GM12878 (cell line): Measurements from ENCODE around the gene WDFY1. TPM values are rescaled to one million over a fixed set of nuclear protein-coding genes. Genes with fewer than 3 reads are reported as not detected.

ENCODE experiments used
- ATAC-seq: fragments of 200-7000 bp; cut with Tn5 transposase; 3 replicates; pipeline ENCODE4 v1.9.1; 2020; ENCODE audit warnings: mild to moderate bottlenecking, moderate library complexity
- BruUV-seq: library from RNA; stranded (reverse); fragments of 400-500 nt; replicated peaks from 2 replicates; lab custom pipeline; 2021; lab: Mats Ljungman, UMichigan
- CTCF ChIA-PET: fragments of 300-600 bp; sonication (Branson Sonifier 250); formaldehyde crosslinking; extraction: SDS; loops from one replicate; lab custom pipeline; 2021; ENCODE audit warnings: inconsistent platforms; lab: Yijun Ruan, JAX
- POLR2A ChIA-PET: fragments of 350-600 bp; formaldehyde crosslinking; extraction: SDS; loops from one replicate; lab custom pipeline; 2021; ENCODE audit warnings: inconsistent platforms; lab: Charles Lee
- RAD21 ChIA-PET: fragments of 300-600 bp; sonication (Branson Sonifier 250); formaldehyde crosslinking; loops from one replicate; lab custom pipeline; 2023; ENCODE audit warnings: antibody characterized with exemption; ENCODE audit not compliant: unreplicated experiment; lab: Charles Lee
- SMC1A ChIA-PET: fragments of 300-600 bp; sonication (Branson Sonifier 250); formaldehyde crosslinking; loops from one replicate; lab custom pipeline; 2023; ENCODE audit not compliant: unreplicated experiment, uncharacterized antibody; lab: Charles Lee
- DNase-seq: peaks from one replicate; pipeline ENCODE4 v3.0.0-alpha.2; 2011; ENCODE audit warnings: low read depth, low spot score
- FAIRE-seq: peaks from 3 replicates; lab custom pipeline; 2011; peaks lifted over from hg19 to GRCh38; lab: Jason Lieb, UNC
- H2AFZ ChIP-seq: 2 replicates; pipeline ENCODE4 v1.6.0; 2011; ENCODE audit warnings: low read depth, low read length, control low read depth; ENCODE audit not compliant: control insufficient read depth
- H3K27ac ChIP-seq: 2 replicates; pipeline ENCODE4 v1.5.1; 2011; ENCODE audit warnings: control low read depth; ENCODE audit not compliant: control insufficient read depth, insufficient read depth
- H3K27me3 ChIP-seq, 2 experiments: replicated peaks in 1 of 2; 2 replicates each; pipeline versions ENCODE4 v1.6.0 to v1.6.1; 2011; ENCODE audit warnings: low read length in 1 of 2; ENCODE audit not compliant: control insufficient read depth in 2 of 2, insufficient read depth in 2 of 2
- H3K36me3 ChIP-seq, 2 experiments: 2 replicates each; pipeline ENCODE4 v1.5.1; 2011; ENCODE audit warnings: low read length in 1 of 2; ENCODE audit not compliant: control insufficient read depth in 2 of 2, insufficient read depth in 2 of 2
- H3K4me1 ChIP-seq: 2 replicates; pipeline ENCODE4 v1.6.1; 2011; ENCODE audit warnings: mild to moderate bottlenecking, low read length, moderate library complexity, mixed read lengths; ENCODE audit not compliant: control insufficient read depth, insufficient read depth
- H3K4me2 ChIP-seq: 2 replicates; pipeline ENCODE4 v1.6.0; 2011; ENCODE audit warnings: control low read depth; ENCODE audit not compliant: control insufficient read depth, insufficient read depth
- H3K4me3 ChIP-seq: fragments of 200-600 bp; sonication (generic); 2 replicates; pipeline ENCODE4 v1.5.1; 2016
- H3K79me2 ChIP-seq: 2 replicates; pipeline ENCODE4 v1.6.0; 2011; ENCODE audit warnings: low read length; ENCODE audit not compliant: control insufficient read depth, insufficient read depth
- H3K9ac ChIP-seq: 2 replicates; pipeline ENCODE4 v1.8.0; 2011; ENCODE audit warnings: low read length, control low read depth, mixed read lengths; ENCODE audit not compliant: control insufficient read depth, insufficient read depth
- H3K9me3 ChIP-seq: replicated peaks from 3 replicates; pipeline ENCODE4 v1.5.1; 2011; ENCODE audit warnings: mild to moderate bottlenecking, low read length; ENCODE audit not compliant: control insufficient read depth, insufficient read depth
- H4K20me1 ChIP-seq: 2 replicates; pipeline ENCODE4 v1.6.0; 2011; ENCODE audit not compliant: control insufficient read depth, insufficient read depth
- BHLHE40 ChIP-seq, 2 experiments: fragments of 450-650 bp in 1 of 2; IDR thresholded peaks; 2 replicates each; pipeline ENCODE4 v1.6.1; 2011 to 2017; ENCODE audit warnings: low read depth in 2 of 2, borderline replicate concordance in 1 of 2, improper control_type of control experiment in 1 of 2, low read length in 1 of 2, mild to moderate bottlenecking in 1 of 2
- FOXK2 ChIP-seq: fragments of 450-650 bp; IDR thresholded peaks from 2 replicates; pipeline ENCODE4 v1.6.1; 2017; ENCODE audit warnings: mild to moderate bottlenecking, moderate library complexity
- IKZF2 ChIP-seq, 2 experiments: fragments of 450-650 bp; IDR thresholded peaks; 2 replicates each; pipeline ENCODE4 v1.6.1; 2017; ENCODE audit warnings: mild to moderate bottlenecking in 2 of 2, moderate library complexity in 2 of 2
- MYB ChIP-seq: fragments of 150-350 bp; IDR thresholded peaks from 2 replicates; pipeline ENCODE4 v1.6.1; 2014; ENCODE audit warnings: mild to moderate bottlenecking, low read depth, low read length, borderline replicate concordance
- NFIC ChIP-seq: IDR thresholded peaks from 2 replicates; pipeline ENCODE4 v1.6.1; 2012; ENCODE audit warnings: low read depth, mild to moderate bottlenecking, inconsistent platforms, low read length, moderate library complexity
- NFYB ChIP-seq: IDR thresholded peaks from 2 replicates; pipeline ENCODE4 v1.6.1; 2011; ENCODE audit warnings: low read depth, mild to moderate bottlenecking, low read length, improper control_type of control experiment, moderate library complexity; ENCODE audit not compliant: insufficient read depth
- SMAD1 ChIP-seq: fragments of 450-650 bp; IDR thresholded peaks from 2 replicates; pipeline ENCODE4 v1.6.1; 2018; ENCODE audit warnings: mild to moderate bottlenecking, low read depth; ENCODE audit not compliant: partially characterized antibody
- SMAD5 ChIP-seq: IDR thresholded peaks from 2 replicates; pipeline ENCODE4 v1.6.1; 2016; ENCODE audit warnings: antibody characterized with exemption, low read depth
- SP1 ChIP-seq: IDR thresholded peaks from one replicate; pipeline ENCODE4 v1.6.1; 2011; ENCODE audit warnings: low read depth, low read length
- ZZZ3 ChIP-seq: IDR thresholded peaks from 2 replicates; pipeline ENCODE4 v1.6.1; 2011; ENCODE audit warnings: low read depth; ENCODE audit not compliant: control insufficient read depth, insufficient read length
- WGBS: methylation state at CpG from one replicate; pipeline ENCODE4 v1.1.6; 2016; ENCODE audit warnings: low lambda C conversion rate; ENCODE audit not compliant: insufficient replicate concordance, insufficient coverage; ENCODE audit errors: missing lambda C conversion rate; 5-methylcytosine and 5-hydroxymethylcytosine counted together
- in situ Hi-C: fragments of 300-500 bp; cut with MboI; formaldehyde crosslinking; loops from 9 replicates; pipeline ENCODE4 v1.14.3; 2018; ENCODE audit warnings: mixed read lengths
- intact Hi-C: fragments of 100-400 bp; cut with micrococcal nuclease; formaldehyde crosslinking; loops from one replicate; pipeline ENCODE4 v1.14.2; 2022; ENCODE audit not compliant: unreplicated experiment
- polyA plus RNA-seq, 11 experiments: library from polyadenylated mRNA; depleted of rRNA in 4 of 11; unstranded in 6 of 11; stranded (reverse) in 5 of 11; fragments of >200 nt; fragmentation: Nextera tagmentation in 4 of 11; fragmentation: Illumina TruSeq in 1 of 11; extraction: Ambion mirVana in 4 of 11; extraction: Trizol in 1 of 11; gene quantifications; 1 replicate in 1 of 11; 2 replicates in 10 of 11; pipeline versions ENCODE4 v1.2.1 to v1.2.3, GENCODE V29; 2011 to 2016; ENCODE audit warnings: inconsistent platforms in 2 of 11, missing spikeins in 2 of 11, low read depth in 1 of 11
- total RNA-seq, 4 experiments: library from RNA; depleted of rRNA in 3 of 4; stranded (reverse); fragments of >200 nt in 3 of 4; fragmentation: Illumina TruSeq in 1 of 4; extraction: Trizol in 1 of 4; gene quantifications; 2 replicates each; pipeline versions ENCODE4 v1.2.1 to v1.2.3, GENCODE V29; 2013 to 2021
- TF ChIP-seq, protein P1 (sequence below): fragments of 450-650 bp; IDR thresholded peaks from 2 replicates; pipeline ENCODE4 v1.6.1; 2018; ENCODE audit warnings: borderline replicate concordance, mild to moderate bottlenecking; ENCODE audit not compliant: partially characterized antibody
- TF ChIP-seq, protein P2 (sequence below): fragments of 450-650 bp; IDR thresholded peaks from 2 replicates; pipeline ENCODE4 v1.6.1; 2017; ENCODE audit warnings: mild to moderate bottlenecking

The WDFY1 gene
- total and polyA plus RNA-seq, 10 of the 15 experiments (the other 5 are each of a cell fraction or from before 2014, with no cell fraction given), result 2.9 to 28.1 (median 13.1) TPM

DNA sequence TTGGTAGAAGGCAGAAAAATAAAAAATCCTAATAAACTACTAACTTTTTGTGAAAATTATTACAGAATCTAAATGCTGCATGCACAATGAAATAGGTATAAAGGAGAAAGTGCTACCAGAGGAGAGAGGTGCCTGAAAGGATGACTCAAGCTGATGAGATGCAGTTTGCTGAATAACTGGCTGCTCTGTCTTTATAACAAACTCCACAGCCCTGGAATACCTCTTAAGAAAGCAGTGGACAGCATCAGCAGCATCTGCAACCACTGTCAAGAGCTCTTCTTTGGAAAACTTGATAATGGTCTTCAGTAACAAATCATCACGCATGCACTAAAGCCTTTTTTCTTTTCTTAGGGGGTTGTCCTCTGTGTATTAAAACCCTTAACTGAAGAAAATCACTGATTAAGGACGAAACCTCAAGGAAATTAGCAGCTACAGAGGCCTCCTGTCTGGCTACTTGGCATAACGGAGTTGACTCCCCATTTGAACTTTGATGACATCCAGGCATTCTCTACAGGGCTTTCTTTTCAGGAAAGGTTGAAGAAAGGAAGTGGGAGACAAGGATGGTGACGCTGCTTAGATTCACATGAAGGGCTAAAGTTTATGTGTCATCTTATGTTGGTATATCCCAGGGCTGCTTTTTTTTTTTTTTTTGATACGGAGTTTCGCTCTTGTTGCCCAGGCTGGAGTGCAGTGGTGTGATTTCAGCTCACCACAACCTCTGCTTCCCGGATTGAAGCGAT, 28.8 kb downstream of the WDFY1 start:
- SMC1A ChIA-PET, result no interaction called here
- H3K79me2 ChIP-seq, result peaks cover 4% of the 10 kb centered on the region; the same call in 1 of the 2 replicates
- DNase-seq (no peak), FAIRE-seq (no peak), ATAC-seq (no peak)
- BruUV-seq, result TSS peak; percentile 22
- H3K9ac ChIP-seq, result no peak overlapping the region
- no peak overlapping the region for H3K27ac ChIP-seq
- TF ChIP-seq NFIC (no peak), FOXK2 (no peak)
- H3K27me3 ChIP-seq, result no peaks in the 10 kb centered on the region
- peaks cover 3% of the 10 kb centered on the region; the same call in 1 of the 2 replicates for H4K20me1 ChIP-seq
- POLR2A ChIA-PET, result interaction anchor here (0.6 kb wide), 1 partner anchor 21 kb away, joined by 5 read pairs; no protein-coding TSS in a partner anchor
- H3K36me3 ChIP-seq, result peaks cover 0 to 11% of the 10 kb centered on the region in 2 experiments; a peak in 3 of 4 replicates
- CTCF ChIA-PET, result no interaction called here
- H3K4me3 ChIP-seq, result no peak overlapping the region
- H3K4me1 ChIP-seq, result no peaks in the 10 kb centered on the region
- H3K4me2 ChIP-seq, result no peak overlapping the region
- WGBS, result 90% methylated on average over 8 of the region's 8 CpGs
- intact Hi-C loops (no loop called here), in situ Hi-C loops (no loop called here)
- no peak overlapping the region for H2AFZ ChIP-seq
- RAD21 ChIA-PET, result no interaction called here
- H3K9me3 ChIP-seq, result no peaks in the 10 kb centered on the region

DNA sequence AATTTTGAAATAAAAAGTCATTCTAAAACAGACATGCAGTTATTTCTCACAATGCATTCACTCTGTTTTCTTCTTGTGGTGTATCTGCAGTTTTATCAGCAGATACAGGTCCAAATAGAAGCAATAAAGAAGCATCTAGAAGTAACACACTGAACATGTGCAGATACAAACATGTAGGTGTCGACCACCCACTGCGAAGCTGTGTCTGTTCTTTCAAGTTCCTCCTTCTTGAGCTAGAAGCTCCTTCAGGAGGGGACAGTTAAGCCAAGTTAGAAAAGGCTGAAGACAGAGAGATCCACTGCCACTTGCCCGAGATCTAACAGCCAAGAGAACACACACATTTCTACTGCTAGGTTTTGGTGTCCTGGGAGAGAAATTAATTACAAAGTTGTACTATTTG, 30.1 kb downstream of the WDFY1 start:
- intact Hi-C loops, result no loop called here
- ATAC-seq, result no peak
- WGBS, result 70% methylated on average over 3 of the region's 3 CpGs
- TF ChIP-seq SMAD1 (no peak), SMAD5 (no peak), ZZZ3 (no peak), BHLHE40 (IDR thresholded peaks at IDR 0.05; ENCODE audit: borderline replicate concordance in 1 of 2, low read depth in 2 of 2, low read length in 1 of 2) (no peak), FOXK2 (no peak), MYB (no peak), IKZF2 (IDR thresholded peaks at IDR 0.05) (no peak), SP1 (no peak), NFYB (no peak)
- TF ChIP-seq, protein P1, sequence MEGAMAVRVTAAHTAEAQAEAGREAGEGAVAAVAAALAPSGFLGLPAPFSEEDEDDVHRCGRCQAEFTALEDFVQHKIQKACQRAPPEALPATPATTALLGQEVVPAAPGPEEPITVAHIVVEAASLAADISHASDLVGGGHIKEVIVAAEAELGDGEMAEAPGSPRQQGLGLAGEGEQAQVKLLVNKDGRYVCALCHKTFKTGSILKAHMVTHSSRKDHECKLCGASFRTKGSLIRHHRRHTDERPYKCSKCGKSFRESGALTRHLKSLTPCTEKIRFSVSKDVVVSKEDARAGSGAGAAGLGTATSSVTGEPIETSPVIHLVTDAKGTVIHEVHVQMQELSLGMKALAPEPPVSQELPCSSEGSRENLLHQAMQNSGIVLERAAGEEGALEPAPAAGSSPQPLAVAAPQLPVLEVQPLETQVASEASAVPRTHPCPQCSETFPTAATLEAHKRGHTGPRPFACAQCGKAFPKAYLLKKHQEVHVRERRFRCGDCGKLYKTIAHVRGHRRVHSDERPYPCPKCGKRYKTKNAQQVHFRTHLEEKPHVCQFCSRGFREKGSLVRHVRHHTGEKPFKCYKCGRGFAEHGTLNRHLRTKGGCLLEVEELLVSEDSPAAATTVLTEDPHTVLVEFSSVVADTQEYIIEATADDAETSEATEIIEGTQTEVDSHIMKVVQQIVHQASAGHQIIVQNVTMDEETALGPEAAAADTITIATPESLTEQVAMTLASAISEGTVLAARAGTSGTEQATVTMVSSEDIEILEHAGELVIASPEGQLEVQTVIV, result no peak
- TF ChIP-seq, protein P2, sequence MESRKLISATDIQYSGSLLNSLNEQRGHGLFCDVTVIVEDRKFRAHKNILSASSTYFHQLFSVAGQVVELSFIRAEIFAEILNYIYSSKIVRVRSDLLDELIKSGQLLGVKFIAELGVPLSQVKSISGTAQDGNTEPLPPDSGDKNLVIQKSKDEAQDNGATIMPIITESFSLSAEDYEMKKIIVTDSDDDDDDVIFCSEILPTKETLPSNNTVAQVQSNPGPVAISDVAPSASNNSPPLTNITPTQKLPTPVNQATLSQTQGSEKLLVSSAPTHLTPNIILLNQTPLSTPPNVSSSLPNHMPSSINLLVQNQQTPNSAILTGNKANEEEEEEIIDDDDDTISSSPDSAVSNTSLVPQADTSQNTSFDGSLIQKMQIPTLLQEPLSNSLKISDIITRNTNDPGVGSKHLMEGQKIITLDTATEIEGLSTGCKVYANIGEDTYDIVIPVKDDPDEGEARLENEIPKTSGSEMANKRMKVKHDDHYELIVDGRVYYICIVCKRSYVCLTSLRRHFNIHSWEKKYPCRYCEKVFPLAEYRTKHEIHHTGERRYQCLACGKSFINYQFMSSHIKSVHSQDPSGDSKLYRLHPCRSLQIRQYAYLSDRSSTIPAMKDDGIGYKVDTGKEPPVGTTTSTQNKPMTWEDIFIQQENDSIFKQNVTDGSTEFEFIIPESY, result no peak

More for the DNA sequence above, 30.1 kb downstream of the WDFY1 start:
- Histone ChIP-seq H3K4me2 (no peak overlapping the region), H3K27me3 (no peaks in the 10 kb centered on the region), H3K9me3 (no peaks in the 10 kb centered on the region), H3K27ac (no peak overlapping the region), H4K20me1 (peaks cover 3% of the 10 kb centered on the region; the same call in 1 of the 2 replicates), H3K4me1 (no peaks in the 10 kb centered on the region), H2AFZ (no peak overlapping the region), H3K36me3 (peaks cover 0 to 11% of the 10 kb centered on the region in 2 experiments; a peak in 3 of 4 replicates), H3K79me2 (peaks cover 2% of the 10 kb centered on the region; the same call in 1 of the 2 replicates), H3K9ac (no peak overlapping the region), H3K4me3 (no peak overlapping the region)
- FAIRE-seq (no peak), DNase-seq (no peak)
- ChIA-PET POLR2A (no interaction called here), RAD21 (no interaction called here), CTCF (no interaction called here), SMC1A (interaction anchor here (0.8 to 1.7 kb wide), 2 partner anchors 26 to 92 kb away, joined by 3 to 4 read pairs; no protein-coding TSS in a partner anchor)
- no TSS peak for BruUV-seq
- in situ Hi-C loops, result no loop called here
